PC-9 (cell line): Measurements from ENCODE around the gene CD7. TPM values are rescaled to one million over a fixed set of nuclear protein-coding genes. Genes with fewer than 3 reads are reported as not detected.

Experiments
- BruUV-seq: library from RNA; stranded (reverse); fragments of 400-500 nt; replicated peaks from 2 replicates; lab custom pipeline; 2021; lab: Mats Ljungman, UMichigan
- CTCF ChIA-PET: fragments of 300-600 bp; sonication (Branson Sonifier 250); formaldehyde crosslinking; loops from one replicate; lab custom pipeline; 2022; ENCODE audit warnings: antibody characterized with exemption; lab: Charles Lee
- POLR2A ChIA-PET: fragments of 300-600 bp; sonication (Branson Sonifier 250); formaldehyde crosslinking; loops from one replicate; lab custom pipeline; 2022; ENCODE audit warnings: antibody characterized with exemption; ENCODE audit not compliant: unreplicated experiment; lab: Charles Lee
- DNase-seq, 2 experiments: peaks; one replicate each; pipeline versions ENCODE4 v3.0.0 to v3.0.0-alpha.2; 2015 to 2022; ENCODE audit warnings: mixed read lengths in 1 of 2
- H2AFZ ChIP-seq: fragments of 200-600 bp; sonication (generic); 2 replicates; pipeline ENCODE4 v1.8.1; 2017; ENCODE audit warnings: antibody characterized with exemption
- H3F3A ChIP-seq: fragments of 200-600 bp; sonication (generic); 2 replicates; pipeline ENCODE4 v1.8.1; 2017; ENCODE audit warnings: antibody characterized with exemption, mild to moderate bottlenecking, low read depth; ENCODE audit not compliant: insufficient read depth
- H3K27ac ChIP-seq: fragments of 200-600 bp; sonication (generic); 2 replicates; pipeline ENCODE4 v1.6.1; 2016; ENCODE audit warnings: mixed run types
- H3K27me3 ChIP-seq: fragments of 200-600 bp; sonication (generic); 2 replicates; pipeline ENCODE4 v1.6.1; 2016; ENCODE audit warnings: low read depth, mixed run types; ENCODE audit not compliant: insufficient read depth
- H3K36me3 ChIP-seq: fragments of 200-600 bp; sonication (generic); 2 replicates; pipeline ENCODE4 v1.6.1; 2016; ENCODE audit warnings: low read depth, mixed run types
- H3K4me1 ChIP-seq: fragments of 200-600 bp; sonication (generic); replicated peaks from 2 replicates; pipeline ENCODE4 v1.6.1; 2016; ENCODE audit warnings: mixed run types; ENCODE audit not compliant: insufficient read depth
- H3K4me2 ChIP-seq: fragments of 200-600 bp; sonication (generic); 2 replicates; pipeline ENCODE4 v1.6.1; 2017; ENCODE audit warnings: mixed run types
- H3K4me3 ChIP-seq: fragments of 200-600 bp; sonication (generic); 2 replicates; pipeline ENCODE4 v1.6.1; 2016; ENCODE audit warnings: mixed run types
- H3K79me2 ChIP-seq: fragments of 200-600 bp; sonication (generic); 2 replicates; pipeline ENCODE4 v1.6.1; 2017; ENCODE audit warnings: low read depth, mixed run types
- H3K9me2 ChIP-seq: fragments of 200-600 bp; sonication (generic); 2 replicates; pipeline ENCODE4 v1.8.1; 2017; ENCODE audit warnings: mild to moderate bottlenecking; ENCODE audit not compliant: insufficient read depth
- H3K9me3 ChIP-seq: fragments of 200-600 bp; sonication (generic); 2 replicates; pipeline ENCODE4 v1.8.1; 2016; ENCODE audit warnings: low read depth; ENCODE audit not compliant: insufficient read depth
- H4K20me1 ChIP-seq: fragments of 200-600 bp; sonication (generic); 2 replicates; pipeline ENCODE4 v1.8.1; 2017; ENCODE audit not compliant: insufficient read depth
- EZH2 ChIP-seq: fragments of 200-600 bp; sonication (generic); IDR thresholded peaks from 2 replicates; pipeline ENCODE4 v1.8.0; 2017; ENCODE audit warnings: antibody characterized with exemption, low read depth
- intact Hi-C: fragments of 100-400 bp; cut with micrococcal nuclease; formaldehyde crosslinking; loops from one replicate; pipeline ENCODE4 v1.10.0; 2022; ENCODE audit not compliant: unreplicated experiment
- total RNA-seq: library from RNA; stranded (reverse); gene quantifications from 2 replicates; pipeline ENCODE4 v1.2.3, GENCODE V29; 2021
- TF ChIP-seq, protein P1 (sequence below): fragments of 200-600 bp; sonication (generic); conservative IDR thresholded peaks from 2 replicates; pipeline ENCODE4 v1.6.1; 2017; ENCODE audit warnings: mixed run types, antibody characterized with exemption, mild to moderate bottlenecking, moderate library complexity

CD7 gene
- total RNA-seq, 1 experiment from 2014 or later, result 0.68 TPM

DNA sequence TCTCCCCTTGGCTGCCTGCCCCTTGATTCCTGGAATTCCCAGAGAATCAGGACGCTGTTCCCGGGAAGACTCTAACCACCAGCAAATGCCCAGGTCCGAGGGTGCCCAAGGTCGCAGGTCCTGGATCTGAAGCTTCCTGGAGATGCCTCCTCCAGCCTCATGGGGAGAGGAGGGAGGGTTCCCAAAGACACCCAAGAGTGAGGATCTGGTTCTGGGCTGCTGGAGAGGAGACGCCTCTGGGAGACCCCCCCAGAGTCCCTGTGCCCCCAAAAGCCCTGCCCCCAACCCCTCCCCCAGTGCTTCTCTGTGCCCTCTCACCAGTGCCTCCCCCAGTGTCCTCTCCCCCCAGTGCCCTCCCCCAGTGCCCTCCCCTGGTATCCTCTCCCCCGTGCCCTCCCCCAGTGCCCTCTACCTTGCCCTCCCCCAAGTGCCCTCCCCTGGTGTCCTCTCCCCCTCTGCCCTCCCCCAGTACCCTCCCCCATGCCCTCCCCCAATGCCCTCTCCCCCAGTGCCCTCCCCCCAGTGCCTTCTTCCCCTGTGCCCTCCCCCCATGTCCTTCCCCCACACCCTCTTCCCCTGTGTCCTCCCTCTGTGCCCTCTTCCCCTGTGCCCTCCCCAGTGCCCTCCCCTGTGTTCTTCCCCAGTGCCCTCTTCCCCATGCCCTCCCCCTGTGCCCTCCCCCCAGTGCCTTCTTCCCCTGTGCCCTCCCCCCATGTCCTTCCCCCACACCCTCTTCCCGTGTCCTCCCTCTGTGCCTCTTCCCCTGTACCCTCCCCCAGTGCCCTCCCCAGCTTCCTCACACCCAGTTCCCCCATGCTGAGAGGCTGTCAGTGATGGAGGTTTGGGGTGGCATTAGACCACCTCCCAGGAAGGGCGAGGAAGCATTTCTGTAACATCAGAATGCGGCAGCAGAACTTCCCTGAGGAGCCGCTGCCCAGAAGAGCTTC, 22.5 kb upstream of the CD7 start:
- H3K4me3 ChIP-seq, result peak overlapping the region; percentile 51; the same call in 1 of the 2 replicates
- intact Hi-C loops, result loop anchor here (10.0 kb wide), 2 partner anchors 55 to 235 kb away; no protein-coding TSS in a partner anchor
- BruUV-seq, result no TSS peak
- no peak for DNase-seq
- H3K27me3 ChIP-seq, result no peaks in the 10 kb centered on the region
- no peaks in the 10 kb centered on the region for H3K79me2 ChIP-seq
- peaks cover 11% of the 10 kb centered on the region for H3K4me1 ChIP-seq
- no peak overlapping the region for H3K27ac ChIP-seq
- H3K9me3 ChIP-seq, result no peaks in the 10 kb centered on the region
- no peaks in the 10 kb centered on the region; the same call in 1 of the 2 replicates for H3F3A ChIP-seq
- H4K20me1 ChIP-seq, result no peaks in the 10 kb centered on the region
- H3K36me3 ChIP-seq, result no peaks in the 10 kb centered on the region
- POLR2A ChIA-PET, result interaction anchor here (0.5 to 0.7 kb wide), 2 partner anchors 48 to 101 kb away, joined by 3 to 4 read pairs; no protein-coding TSS in a partner anchor
- CTCF ChIA-PET, result no interaction called here
- H2AFZ ChIP-seq, result peak overlapping the region; percentile 76; the same call in 1 of the 2 replicates
- no peaks in the 10 kb centered on the region for H3K9me2 ChIP-seq
- peak overlapping the region; percentile 86 for H3K4me2 ChIP-seq
- TF ChIP-seq, protein P1, sequence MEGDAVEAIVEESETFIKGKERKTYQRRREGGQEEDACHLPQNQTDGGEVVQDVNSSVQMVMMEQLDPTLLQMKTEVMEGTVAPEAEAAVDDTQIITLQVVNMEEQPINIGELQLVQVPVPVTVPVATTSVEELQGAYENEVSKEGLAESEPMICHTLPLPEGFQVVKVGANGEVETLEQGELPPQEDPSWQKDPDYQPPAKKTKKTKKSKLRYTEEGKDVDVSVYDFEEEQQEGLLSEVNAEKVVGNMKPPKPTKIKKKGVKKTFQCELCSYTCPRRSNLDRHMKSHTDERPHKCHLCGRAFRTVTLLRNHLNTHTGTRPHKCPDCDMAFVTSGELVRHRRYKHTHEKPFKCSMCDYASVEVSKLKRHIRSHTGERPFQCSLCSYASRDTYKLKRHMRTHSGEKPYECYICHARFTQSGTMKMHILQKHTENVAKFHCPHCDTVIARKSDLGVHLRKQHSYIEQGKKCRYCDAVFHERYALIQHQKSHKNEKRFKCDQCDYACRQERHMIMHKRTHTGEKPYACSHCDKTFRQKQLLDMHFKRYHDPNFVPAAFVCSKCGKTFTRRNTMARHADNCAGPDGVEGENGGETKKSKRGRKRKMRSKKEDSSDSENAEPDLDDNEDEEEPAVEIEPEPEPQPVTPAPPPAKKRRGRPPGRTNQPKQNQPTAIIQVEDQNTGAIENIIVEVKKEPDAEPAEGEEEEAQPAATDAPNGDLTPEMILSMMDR, result no peak
- no peak for TF ChIP-seq EZH2

GRCh38 chr17:82338858-82339633, 21.6 kb upstream of the CD7 start:
- peak overlapping the region; percentile 6 for H3K27ac ChIP-seq
- intact Hi-C loops, result loop anchor here (10.0 kb wide), 2 partner anchors 54 to 234 kb away; no protein-coding TSS in a partner anchor

More at GRCh38 chr17:82338858-82339633, 21.6 kb upstream of the CD7 start:
- DNase-seq, result peak; percentile 58 to 66
- H3K4me3 ChIP-seq, result peak overlapping the region; percentile 51; the same call in 1 of the 2 replicates
- H3K36me3 ChIP-seq, result no peaks in the 10 kb centered on the region
- POLR2A ChIA-PET, result interaction anchor here (0.5 to 0.7 kb wide), 2 partner anchors 47 to 100 kb away, joined by 3 to 4 read pairs; no protein-coding TSS in a partner anchor
- no peaks in the 10 kb centered on the region for H3K9me3 ChIP-seq
- peak overlapping the region; percentile 76; the same call in 1 of the 2 replicates for H2AFZ ChIP-seq
- peak overlapping the region; percentile 86 for H3K4me2 ChIP-seq
- H3F3A ChIP-seq, result no peaks in the 10 kb centered on the region; the same call in 1 of the 2 replicates
- no peaks in the 10 kb centered on the region for H3K9me2 ChIP-seq
- TF ChIP-seq, protein P1, result no peak
- TF ChIP-seq EZH2, result no peak
- no peaks in the 10 kb centered on the region for H4K20me1 ChIP-seq
- CTCF ChIA-PET, result no interaction called here
- H3K79me2 ChIP-seq, result no peaks in the 10 kb centered on the region
- no peaks in the 10 kb centered on the region for H3K27me3 ChIP-seq
- BruUV-seq, result no TSS peak
- H3K4me1 ChIP-seq, result peaks cover 11% of the 10 kb centered on the region
